Mesenchymal stem cell (in vitro differentiated cells and primary cell): ENCODE measurements around the gene PTPRR.

Experiments
- DNase-seq: peaks from one replicate; pipeline ENCODE4 v3.0.0-alpha.2; 2013
- H2AFZ ChIP-seq: one replicate; pipeline ENCODE4 v1.6.1; 2013; ENCODE audit warnings: low read depth, mild to moderate bottlenecking, control low read depth, inconsistent platforms, low read length, moderate library complexity
- H2AK5ac ChIP-seq: 2 replicates; pipeline ENCODE4 v1.6.1; 2013; ENCODE audit warnings: low read length, moderate library complexity, mild to moderate bottlenecking, inconsistent platforms; ENCODE audit not compliant: severe bottlenecking
- H2BK120ac ChIP-seq: one replicate; pipeline ENCODE4 v1.6.1; 2013; ENCODE audit warnings: low read depth, mild to moderate bottlenecking, inconsistent platforms, low read length, moderate library complexity
- H2BK12ac ChIP-seq, 2 experiments: one replicate each; pipeline ENCODE4 v1.6.1; 2013; ENCODE audit warnings: inconsistent platforms in 2 of 2, low read length in 2 of 2, mild to moderate bottlenecking in 2 of 2, moderate library complexity in 2 of 2, control low read depth in 1 of 2
- H2BK15ac ChIP-seq: one replicate; pipeline ENCODE4 v1.6.1; 2013; ENCODE audit warnings: mild to moderate bottlenecking, low read depth, inconsistent platforms; ENCODE audit not compliant: poor library complexity, severe bottlenecking
- H2BK5ac ChIP-seq: 2 replicates; pipeline ENCODE4 v1.6.1; 2013; ENCODE audit warnings: low read depth, mild to moderate bottlenecking, low read length, control low read depth, inconsistent platforms; ENCODE audit not compliant: poor library complexity, severe bottlenecking
- H3K14ac ChIP-seq, 2 experiments: one replicate each; pipeline ENCODE4 v1.6.1; 2013; ENCODE audit warnings: inconsistent platforms in 2 of 2, low read length in 2 of 2, control low read depth in 1 of 2, mild to moderate bottlenecking in 1 of 2, moderate library complexity in 1 of 2
- H3K18ac ChIP-seq, 2 experiments: one replicate each; pipeline ENCODE4 v1.6.1; 2013; ENCODE audit warnings: inconsistent platforms in 2 of 2, low read length in 2 of 2, control low read depth in 1 of 2, low read depth in 1 of 2, mild to moderate bottlenecking in 1 of 2
- H3K23ac ChIP-seq, 2 experiments: one replicate each; pipeline ENCODE4 v1.6.1; 2013; ENCODE audit warnings: inconsistent platforms in 2 of 2, low read length in 2 of 2, mild to moderate bottlenecking in 2 of 2, moderate library complexity in 2 of 2, control low read depth in 1 of 2
- H3K27ac ChIP-seq: 2 replicates; pipeline ENCODE4 v1.5.1; 2013; ENCODE audit warnings: mild to moderate bottlenecking, moderate library complexity, low read length, control low read depth, inconsistent platforms; ENCODE audit not compliant: poor library complexity, severe bottlenecking
- H3K27me3 ChIP-seq, 2 experiments: 2 replicates each; pipeline versions ENCODE4 v1.6.1 to v1.7.0; 2013; ENCODE audit warnings: low read length in 2 of 2, mild to moderate bottlenecking in 2 of 2, moderate library complexity in 2 of 2, control low read depth in 1 of 2, inconsistent platforms in 1 of 2; ENCODE audit not compliant: control insufficient read depth in 1 of 2, insufficient read depth in 1 of 2
- H3K36me3 ChIP-seq, 2 experiments: 2 replicates each; pipeline versions ENCODE4 v1.6.1 to v1.7.0; 2013; ENCODE audit warnings: low read length in 2 of 2, control low read depth in 1 of 2, inconsistent platforms in 1 of 2, low read depth in 1 of 2, mild to moderate bottlenecking in 1 of 2; ENCODE audit not compliant: insufficient read depth in 2 of 2, control insufficient read depth in 1 of 2
- H3K4ac ChIP-seq, 2 experiments: one replicate each; pipeline ENCODE4 v1.6.1; 2013; ENCODE audit warnings: inconsistent platforms in 2 of 2, low read length in 2 of 2, mild to moderate bottlenecking in 2 of 2, moderate library complexity in 2 of 2, control low read depth in 1 of 2, low read depth in 1 of 2
- H3K4me1 ChIP-seq: 2 replicates; pipeline ENCODE4 v1.6.1; 2013; ENCODE audit warnings: low read depth, low read length, control low read depth; ENCODE audit not compliant: control insufficient read depth, insufficient read depth
- H3K4me2 ChIP-seq: 2 replicates; pipeline ENCODE4 v1.6.1; 2013; ENCODE audit warnings: low read length, mild to moderate bottlenecking, inconsistent platforms; ENCODE audit not compliant: poor library complexity, severe bottlenecking
- H3K4me3 ChIP-seq, 2 experiments: 2 replicates each; pipeline versions ENCODE4 v1.5.1 to v1.7.0; 2013; ENCODE audit warnings: low read length in 2 of 2, mild to moderate bottlenecking in 2 of 2, control low read depth in 1 of 2, low read depth in 1 of 2; ENCODE audit not compliant: insufficient read depth in 1 of 2
- H3K79me1 ChIP-seq: replicated peaks from 2 replicates; pipeline ENCODE4 v1.6.1; 2013; ENCODE audit warnings: mild to moderate bottlenecking, control low read depth, low read length, inconsistent platforms; ENCODE audit not compliant: poor library complexity, severe bottlenecking
- H3K9ac ChIP-seq: 2 replicates; pipeline ENCODE4 v1.7.0; 2013; ENCODE audit warnings: mild to moderate bottlenecking, low read length, moderate library complexity
- H3K9me3 ChIP-seq: 2 replicates; pipeline ENCODE4 v1.7.0; 2013; ENCODE audit warnings: mild to moderate bottlenecking, low read length; ENCODE audit not compliant: control insufficient read depth
- H4K8ac ChIP-seq: one replicate; pipeline ENCODE4 v1.6.1; 2013; ENCODE audit warnings: inconsistent platforms, mild to moderate bottlenecking, low read length, moderate library complexity
- H4K91ac ChIP-seq: one replicate; pipeline ENCODE4 v1.6.1; 2013; ENCODE audit warnings: mild to moderate bottlenecking, low read length, inconsistent platforms
- WGBS: methylation state at CpG from one replicate; pipeline ENCODE4 v1.1.7; 2013; ENCODE audit warnings: mixed read lengths; 5-methylcytosine and 5-hydroxymethylcytosine counted together

PTPRR gene

DNA sequence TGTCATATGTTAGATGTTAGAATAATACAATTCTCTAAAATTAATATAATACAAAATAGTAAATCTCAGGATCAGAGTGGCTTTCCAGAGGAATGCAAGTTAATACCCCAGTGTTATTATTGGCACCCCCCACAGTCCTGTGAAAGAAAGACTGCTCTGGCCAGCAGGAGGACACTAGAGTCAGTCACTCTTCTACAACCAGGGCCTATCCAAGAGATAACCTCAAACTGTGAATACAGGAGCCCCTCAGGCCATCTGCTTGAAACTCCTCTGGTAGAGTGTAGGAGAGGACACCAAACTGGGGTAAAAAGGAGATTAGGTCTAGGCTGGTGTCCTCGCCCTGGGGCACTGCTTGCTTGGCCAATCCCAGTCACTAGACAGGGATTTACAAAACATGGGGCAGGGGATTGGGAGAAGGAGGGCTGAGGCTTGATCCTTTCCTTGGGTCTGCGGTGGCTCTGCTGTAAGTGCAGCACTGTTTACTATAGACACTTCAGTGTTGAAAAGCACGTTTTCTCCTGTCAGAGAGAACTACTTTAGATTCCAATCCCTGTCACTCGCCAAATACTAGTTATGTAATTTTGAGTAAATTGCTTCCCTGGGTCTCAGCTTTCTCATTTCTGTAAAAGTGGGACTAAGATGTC is 44.5 kb upstream of the PTPRR start:
- Histone ChIP-seq H2BK5ac (no peak overlapping the region), H2BK12ac (no peak overlapping the region), H3K27ac (no peak overlapping the region), H3K23ac (no peak overlapping the region), H3K4me1 (no peaks in the 10 kb centered on the region), H4K91ac (no peak overlapping the region), H3K9me3 (no peaks in the 10 kb centered on the region), H2BK120ac (no peak overlapping the region), H3K4me3 (no peak overlapping the region), H2AK5ac (no peak overlapping the region), H3K4me2 (no peak overlapping the region), H4K8ac (no peak overlapping the region), H3K36me3 (no peaks in the 10 kb centered on the region), H3K4ac (no peak overlapping the region), H3K79me1 (no peaks in the 10 kb centered on the region), H3K27me3 (no peaks in the 10 kb centered on the region), H2BK15ac (no peak overlapping the region), H3K18ac (no peak overlapping the region), H3K9ac (no peak overlapping the region), H3K14ac (no peak overlapping the region), H2AFZ (no peak overlapping the region)
- DNase-seq: no peak
- 50% methylated on average over 1 of the region's 4 CpGs for WGBS

GRCh38 chr12:70963081-70963660 is 42.6 kb upstream of the PTPRR start:
- no peaks in the 10 kb centered on the region for H3K79me1 ChIP-seq
- no peaks in the 10 kb centered on the region for H3K36me3 ChIP-seq
- no peak overlapping the region for H3K14ac ChIP-seq
- H2AK5ac ChIP-seq: no peak overlapping the region
- H2BK15ac ChIP-seq: no peak overlapping the region
- no peak overlapping the region for H2BK12ac ChIP-seq
- DNase-seq: no peak
- H3K9ac ChIP-seq: no peak overlapping the region
- no peak overlapping the region for H4K8ac ChIP-seq
- no peak overlapping the region for H4K91ac ChIP-seq
- no peaks in the 10 kb centered on the region for H3K27me3 ChIP-seq
- no peak overlapping the region for H2BK120ac ChIP-seq
- H3K4me2 ChIP-seq: no peak overlapping the region
- no peak overlapping the region for H2AFZ ChIP-seq
- H3K9me3 ChIP-seq: peaks cover 6% of the 10 kb centered on the region
- no peak overlapping the region for H3K27ac ChIP-seq
- no peak overlapping the region for H2BK5ac ChIP-seq
- no peaks in the 10 kb centered on the region for H3K4me1 ChIP-seq
- H3K4ac ChIP-seq: no peak overlapping the region
- no peak overlapping the region for H3K23ac ChIP-seq
- H3K4me3 ChIP-seq: no peak overlapping the region
- 100% methylated on average over 1 of the region's 3 CpGs for WGBS
- H3K18ac ChIP-seq: no peak overlapping the region

DNA sequence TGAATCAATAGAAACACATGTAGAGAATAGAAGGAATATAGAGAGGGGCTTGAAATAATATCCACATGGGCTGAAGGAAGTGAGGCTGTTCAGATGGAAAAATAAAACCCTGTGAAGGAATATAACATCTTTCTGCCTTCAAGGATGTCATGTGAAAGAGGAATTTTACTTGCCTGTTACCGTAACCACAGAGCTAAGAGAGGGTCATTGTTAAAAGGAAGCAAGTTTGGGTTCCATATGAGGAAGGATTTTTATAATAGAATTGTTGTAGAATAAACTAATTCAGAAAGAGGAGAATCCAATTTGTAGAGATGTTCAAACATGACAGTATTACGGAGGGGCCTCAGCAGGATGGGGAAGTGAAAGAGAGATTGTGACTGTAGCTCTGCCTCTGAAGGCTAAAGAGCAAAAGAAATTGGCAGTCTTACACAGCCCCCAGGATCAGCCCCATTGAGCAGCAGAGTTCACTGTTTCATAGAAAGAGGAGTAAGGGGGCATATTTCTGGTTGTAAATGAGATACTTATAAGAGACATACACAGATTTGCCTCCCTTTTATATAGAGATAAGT is 41.8 kb upstream of the PTPRR start:
- no peak for DNase-seq
- no peak overlapping the region for H2BK15ac ChIP-seq
- no peak overlapping the region for H3K4ac ChIP-seq
- no peak overlapping the region for H3K9ac ChIP-seq
- no peak overlapping the region for H2AK5ac ChIP-seq
- no peaks in the 10 kb centered on the region for H3K36me3 ChIP-seq
- no peak overlapping the region for H4K8ac ChIP-seq
- H4K91ac ChIP-seq: no peak overlapping the region
- no peak overlapping the region for H3K27ac ChIP-seq
- no peak overlapping the region for H3K4me3 ChIP-seq
- H2AFZ ChIP-seq: no peak overlapping the region
- H2BK120ac ChIP-seq: no peak overlapping the region
- H3K4me1 ChIP-seq: no peaks in the 10 kb centered on the region
- H2BK5ac ChIP-seq: no peak overlapping the region
- WGBS: 73% methylated on average over 2 of the region's 2 CpGs
- H3K79me1 ChIP-seq: no peaks in the 10 kb centered on the region
- H3K9me3 ChIP-seq: peaks cover 6% of the 10 kb centered on the region
- no peak overlapping the region for H3K23ac ChIP-seq
- H3K14ac ChIP-seq: no peak overlapping the region
- H3K27me3 ChIP-seq: no peaks in the 10 kb centered on the region
- H3K4me2 ChIP-seq: no peak overlapping the region
- no peak overlapping the region for H2BK12ac ChIP-seq
- no peak overlapping the region for H3K18ac ChIP-seq

DNA sequence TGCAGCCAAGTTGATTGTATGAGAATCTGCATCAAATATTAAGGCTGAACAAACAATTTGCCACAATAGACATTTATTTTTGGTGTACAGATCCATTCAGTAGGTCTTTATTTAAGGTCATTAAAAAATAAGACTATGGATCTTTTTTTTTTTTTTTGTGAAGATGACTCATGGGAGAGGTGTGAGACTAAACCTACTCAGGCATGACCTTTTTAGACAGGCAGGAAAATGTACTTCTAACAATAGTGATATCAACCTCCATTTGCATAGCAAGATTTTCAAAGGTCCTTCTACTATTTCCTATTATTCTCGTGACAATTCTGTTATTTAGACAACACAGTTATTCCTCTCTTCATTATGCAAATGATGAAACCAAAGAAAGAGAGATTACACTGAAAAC is 39.9 kb upstream of the PTPRR start:
- peaks cover 6% of the 10 kb centered on the region for H3K9me3 ChIP-seq
- DNase-seq: no peak
- no peak overlapping the region for H3K18ac ChIP-seq
- no peak overlapping the region for H3K14ac ChIP-seq
- no peak overlapping the region for H2BK120ac ChIP-seq
- H3K4ac ChIP-seq: no peak overlapping the region
- H3K9ac ChIP-seq: no peak overlapping the region
- H2AFZ ChIP-seq: no peak overlapping the region
- no peak overlapping the region for H2BK15ac ChIP-seq
- no peak overlapping the region for H3K4me3 ChIP-seq
- no peak overlapping the region for H2BK5ac ChIP-seq
- no peak overlapping the region for H4K91ac ChIP-seq
- H2AK5ac ChIP-seq: no peak overlapping the region
- no peak overlapping the region for H3K27ac ChIP-seq
- H3K4me2 ChIP-seq: no peak overlapping the region
- 89% methylated on average over 1 of the region's 1 CpG for WGBS
- H4K8ac ChIP-seq: no peak overlapping the region
- H3K36me3 ChIP-seq: no peaks in the 10 kb centered on the region
- H2BK12ac ChIP-seq: no peak overlapping the region
- no peaks in the 10 kb centered on the region for H3K4me1 ChIP-seq
- H3K79me1 ChIP-seq: no peaks in the 10 kb centered on the region
- no peak overlapping the region for H3K23ac ChIP-seq
- no peaks in the 10 kb centered on the region for H3K27me3 ChIP-seq
